ENCODE measurements around the gene CPZ.
"Not testable (repeated sequence)": the region's sequence is repeated elsewhere in the genome, so short reads cannot be mapped to it uniquely, and the experiment has no call there.

Gene CPZ

DNA sequence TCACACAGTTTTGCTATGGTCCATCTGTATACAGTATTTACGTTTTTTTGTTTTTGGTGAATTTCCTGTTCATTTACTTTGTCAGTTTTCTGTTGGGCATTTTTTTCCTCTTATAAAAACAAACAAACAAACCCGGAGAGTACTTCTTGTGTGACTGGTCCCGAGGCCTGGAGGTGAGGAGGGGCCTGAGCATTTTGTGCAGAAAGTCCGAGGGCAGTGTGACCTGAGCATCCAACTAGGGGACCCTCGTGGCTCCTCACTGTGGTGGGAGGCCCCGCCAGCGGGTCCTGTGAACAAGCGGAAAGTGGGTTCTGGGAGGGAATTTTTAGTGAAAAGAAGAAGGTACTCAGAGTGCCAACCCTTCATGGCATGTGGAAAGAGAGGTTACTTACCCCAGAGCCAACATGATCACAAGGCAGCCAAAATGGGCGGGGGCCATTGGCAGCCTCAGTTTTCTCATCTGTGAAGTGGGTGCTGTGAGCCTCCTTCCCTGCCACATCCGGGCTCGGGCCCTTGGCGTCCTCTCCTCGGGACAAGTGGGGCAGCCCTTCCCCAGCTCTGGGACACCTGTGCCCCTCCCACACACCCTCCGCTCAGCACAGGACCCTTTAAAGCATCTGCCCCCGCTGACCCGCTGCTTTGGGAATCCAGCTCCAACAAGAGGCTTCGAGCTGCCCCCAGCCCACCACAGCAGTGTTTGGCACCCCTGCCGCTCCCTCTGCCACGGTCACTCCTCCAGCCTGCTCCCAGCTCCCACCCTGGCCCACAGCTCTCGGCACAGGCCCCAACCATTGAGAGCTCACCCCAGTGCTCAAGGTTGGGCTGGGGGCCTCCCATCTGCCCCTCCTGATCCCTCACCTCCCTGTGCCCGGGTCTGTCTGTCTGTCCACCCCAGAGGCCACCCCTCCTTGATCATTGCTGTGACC is 35.2 kb upstream of the CPZ start:
- FAIRE-seq = no peak

DNA sequence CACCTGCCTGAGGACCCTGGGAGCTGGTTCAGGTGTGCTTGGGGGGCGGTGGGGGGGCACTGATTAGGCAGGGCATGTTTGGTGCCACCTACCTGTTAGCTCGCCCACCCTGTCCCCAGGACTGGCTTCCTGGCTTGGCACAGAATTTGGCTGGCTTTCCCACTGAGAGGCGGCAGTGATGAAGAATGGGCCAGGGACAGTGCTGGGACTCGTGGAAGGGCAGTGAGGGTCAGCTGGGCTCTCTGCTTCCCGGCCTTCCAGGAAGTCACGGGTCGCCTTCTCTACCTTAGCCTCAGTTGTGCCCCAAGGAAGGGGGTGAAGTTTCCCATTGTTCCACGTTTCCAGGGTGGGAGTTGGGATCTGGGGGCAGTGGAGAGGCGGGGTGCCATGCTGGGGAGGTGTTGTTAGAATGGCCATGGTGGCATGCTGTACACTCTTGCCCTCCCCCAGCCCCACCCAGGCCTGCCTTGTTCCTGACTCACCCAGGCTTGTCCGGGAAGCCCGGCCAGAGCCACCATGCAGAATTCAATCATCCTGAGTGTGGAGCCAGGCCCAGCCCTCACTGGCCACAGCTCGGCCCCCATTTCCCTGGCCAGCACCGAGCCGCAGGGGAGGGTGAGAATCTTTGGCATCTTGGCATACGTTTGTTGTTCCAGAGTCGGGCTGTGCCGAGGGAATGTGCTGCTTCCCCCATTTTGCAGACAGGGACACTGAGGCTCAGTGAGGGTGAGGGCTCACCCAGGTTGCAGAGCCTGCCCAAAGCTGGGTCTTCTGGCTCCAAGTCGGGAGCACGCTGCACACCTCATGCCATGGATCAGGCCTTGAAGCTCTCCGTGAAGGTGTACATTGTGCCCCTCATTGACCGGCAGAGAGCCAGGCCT is 34.2 kb upstream of the CPZ start:
- FAIRE-seq = no peak

DNA sequence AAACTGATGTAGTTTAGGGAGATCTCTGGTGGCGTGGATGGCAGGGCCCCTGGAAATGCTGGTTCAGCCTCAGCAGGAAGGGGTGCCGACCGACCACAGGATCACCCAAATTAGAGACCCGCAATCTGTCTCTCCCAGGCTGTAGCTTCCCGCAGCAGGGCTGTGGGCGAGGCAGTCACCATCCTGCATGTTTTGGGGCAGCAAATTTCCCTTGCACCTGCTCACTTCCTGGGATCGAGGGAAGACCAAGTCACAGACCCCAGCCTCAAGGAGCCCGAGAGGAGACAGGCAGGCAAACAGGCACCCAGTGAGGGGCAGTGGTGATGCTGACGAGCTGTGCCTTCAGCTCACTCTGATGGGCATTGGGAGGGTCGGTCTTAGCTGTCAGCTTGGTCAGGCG is 33.6 kb upstream of the CPZ start:
- FAIRE-seq = no peak

DNA sequence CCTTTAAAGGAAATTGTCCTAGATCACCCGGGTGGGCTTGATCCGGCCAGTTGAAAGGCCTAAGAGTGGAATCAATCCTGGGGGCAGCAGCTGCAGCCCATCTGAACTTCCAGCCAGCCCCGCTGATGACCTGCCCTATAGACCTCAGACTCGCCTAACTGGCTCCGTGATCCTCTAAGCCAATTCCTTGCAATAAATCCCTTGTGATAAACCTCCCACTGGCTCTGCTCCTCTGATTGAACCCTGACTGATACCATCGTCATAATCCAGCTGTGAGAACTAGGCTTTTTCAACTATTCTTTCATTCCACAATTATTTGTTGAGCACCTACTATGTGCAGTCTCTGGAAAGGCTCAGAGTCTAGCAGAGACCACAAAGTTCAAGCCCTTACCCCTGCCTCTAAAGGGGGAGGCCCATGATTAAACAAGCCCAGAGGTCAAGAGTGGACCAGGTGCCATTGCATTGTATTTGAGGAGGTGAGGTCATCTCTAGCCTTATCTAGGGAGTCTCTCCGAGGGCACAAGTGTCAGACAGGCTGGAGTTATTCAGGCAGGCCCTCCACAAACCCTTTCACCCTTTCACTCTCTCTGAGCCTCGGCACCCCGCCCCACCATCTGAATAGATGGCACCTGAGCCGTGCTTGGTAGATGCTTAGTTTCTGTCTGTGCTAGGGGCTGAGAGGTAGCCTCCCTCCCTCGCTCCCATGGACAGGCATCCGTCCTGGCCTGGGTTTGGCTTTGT is 32.9 kb upstream of the CPZ start:
- FAIRE-seq = no peak

DNA sequence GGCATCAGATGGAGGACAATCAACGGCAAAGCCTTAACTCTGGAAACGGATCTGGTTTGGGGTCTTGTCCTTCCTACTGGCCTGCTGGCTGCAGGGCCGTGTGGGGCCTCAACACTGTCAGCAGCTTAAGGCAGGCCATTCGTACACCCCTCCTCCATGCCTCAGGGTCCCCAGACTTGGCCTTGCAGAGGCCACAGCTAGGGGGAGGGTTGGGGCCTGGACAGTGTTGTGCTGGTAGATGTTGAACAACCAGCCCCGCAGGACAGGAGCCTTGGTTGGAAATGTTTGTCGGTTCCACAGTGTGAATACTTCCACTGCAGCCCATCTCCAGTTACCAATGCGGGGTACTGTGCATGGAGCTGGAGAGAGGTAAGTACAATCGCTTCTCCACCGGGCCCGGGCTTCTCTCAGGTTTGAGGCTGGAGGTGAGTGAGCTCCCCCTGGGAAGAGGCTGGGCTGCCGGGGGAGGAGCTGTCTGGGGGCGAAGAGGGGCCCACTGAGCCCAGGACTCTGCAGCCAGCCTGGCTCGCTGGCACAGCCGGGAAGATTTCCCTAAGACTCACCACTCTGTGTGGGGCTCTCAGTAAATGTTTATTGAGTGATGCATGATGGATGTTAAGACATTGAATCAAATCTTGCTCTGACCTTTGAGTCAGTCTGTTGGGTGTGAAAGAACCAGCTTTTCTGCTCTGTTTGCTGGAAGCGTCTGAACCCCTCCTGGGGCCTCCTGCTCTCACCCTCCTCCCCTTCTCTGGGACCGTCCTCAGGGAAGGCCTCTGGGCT is 32.1 kb upstream of the CPZ start:
- no peak for FAIRE-seq

DNA sequence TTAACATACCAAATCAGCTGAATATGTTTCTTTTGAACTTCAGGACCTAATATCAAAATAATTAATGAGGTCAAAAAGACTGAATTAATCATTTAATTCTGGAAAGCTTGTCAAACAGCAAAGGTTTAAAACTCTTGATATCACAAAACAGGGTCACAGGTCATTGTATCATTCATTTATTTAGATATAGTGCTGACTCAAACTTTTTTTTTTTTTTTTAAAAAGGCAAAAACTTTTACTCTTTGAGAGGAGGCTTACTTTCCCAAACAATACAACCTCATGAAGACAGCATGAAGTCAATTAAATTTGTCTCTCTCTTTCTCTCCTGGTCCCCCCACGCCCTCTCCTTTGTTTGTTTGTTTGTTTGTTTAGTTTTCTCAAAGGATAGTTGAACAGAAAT is 28.0 kb upstream of the CPZ start:
- FAIRE-seq = no peak

DNA sequence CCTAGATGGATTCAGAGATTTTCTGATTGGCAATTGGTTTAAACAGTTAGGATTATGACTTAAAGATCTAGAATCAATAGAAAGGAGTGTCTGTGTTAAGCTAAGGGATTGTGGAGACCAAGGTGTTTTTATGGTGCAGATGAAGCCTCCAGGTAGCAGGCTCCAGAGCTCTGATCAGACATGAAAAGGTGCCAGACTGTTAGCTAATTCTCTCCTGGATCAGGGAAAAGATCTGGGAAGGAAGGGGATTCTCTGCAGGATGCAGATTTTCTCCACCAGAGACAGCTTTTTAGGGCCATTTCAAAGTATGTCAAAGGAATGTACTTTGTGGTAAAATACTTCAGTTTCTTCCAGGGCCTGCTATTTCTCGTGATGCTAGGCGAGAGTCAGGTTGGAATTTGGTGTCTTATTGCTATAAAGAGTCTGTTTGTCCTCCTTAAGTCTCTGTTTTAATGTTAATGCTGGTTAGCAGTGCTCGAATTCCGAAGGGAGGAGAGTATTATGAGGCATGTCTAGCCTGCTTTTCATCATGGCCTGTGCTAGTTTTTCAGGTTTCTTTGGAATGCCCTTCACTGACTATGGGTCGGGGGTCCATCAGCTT is 24.4 kb upstream of the CPZ start:
- FAIRE-seq = no peak

DNA sequence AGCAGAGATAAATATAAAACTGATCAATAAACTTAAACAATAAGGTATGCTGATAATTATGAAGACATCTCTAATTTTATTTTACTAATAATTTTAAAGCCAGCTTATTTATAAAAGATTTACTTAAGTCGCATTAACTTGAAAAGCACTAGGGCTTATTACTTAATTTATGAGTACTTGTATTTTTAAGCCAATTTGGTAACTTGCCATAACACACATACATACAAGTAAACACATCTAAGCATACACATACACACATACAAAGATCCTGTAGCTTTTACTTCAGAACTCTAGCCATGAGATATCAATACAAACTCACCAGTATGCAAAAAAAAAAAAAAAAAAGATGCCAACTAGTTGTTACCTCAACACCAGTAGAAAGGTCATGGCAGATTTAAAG is 22.4 kb upstream of the CPZ start:
- FAIRE-seq = no peak

DNA sequence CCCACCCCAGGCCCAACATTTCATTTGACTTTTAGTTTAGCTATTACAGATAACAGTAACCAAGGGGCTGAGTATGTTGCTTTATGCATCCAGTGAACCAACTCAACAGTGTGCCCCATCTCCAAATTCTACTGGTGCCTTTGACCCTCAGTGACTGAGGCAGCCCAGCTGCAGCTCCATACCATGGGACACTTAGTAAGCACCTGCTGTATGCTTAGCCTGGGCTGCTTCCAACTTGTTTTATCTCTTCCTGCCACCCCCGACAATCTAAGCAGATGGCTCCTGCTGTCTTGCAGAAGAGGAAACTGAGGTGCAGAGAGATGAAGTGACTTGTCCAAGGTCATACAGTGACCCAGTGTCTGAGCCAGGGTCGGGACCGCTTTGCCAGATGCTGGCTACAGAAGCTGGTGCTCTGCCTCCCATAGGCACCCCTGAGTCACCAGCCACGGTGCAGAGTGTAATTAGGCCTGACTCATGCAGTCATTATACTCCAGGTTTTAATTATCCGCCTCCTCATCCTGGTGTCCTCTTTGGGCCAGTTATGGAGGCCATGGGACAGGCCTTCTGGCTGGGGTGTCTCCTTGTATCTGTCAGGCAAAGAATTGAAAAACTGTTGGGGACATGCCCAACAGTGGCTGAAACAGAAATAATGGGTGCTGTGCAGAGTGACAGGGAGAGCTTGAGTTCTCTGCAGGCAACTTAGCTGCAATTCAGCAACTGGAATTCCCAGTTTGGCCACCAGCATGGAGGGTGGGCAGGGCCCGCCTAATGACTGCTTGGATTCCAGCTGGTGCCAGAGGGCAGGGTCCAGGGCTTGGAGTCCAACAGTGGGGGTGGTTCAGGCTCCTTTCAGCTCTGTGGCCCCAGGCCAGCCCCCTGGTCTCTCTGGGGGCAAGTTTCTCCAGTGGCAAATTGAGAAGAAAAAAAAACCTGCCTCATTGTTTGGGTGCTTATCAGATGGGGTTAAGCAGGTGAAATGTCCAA is 20.6 kb upstream of the CPZ start:
- no peak for FAIRE-seq

DNA sequence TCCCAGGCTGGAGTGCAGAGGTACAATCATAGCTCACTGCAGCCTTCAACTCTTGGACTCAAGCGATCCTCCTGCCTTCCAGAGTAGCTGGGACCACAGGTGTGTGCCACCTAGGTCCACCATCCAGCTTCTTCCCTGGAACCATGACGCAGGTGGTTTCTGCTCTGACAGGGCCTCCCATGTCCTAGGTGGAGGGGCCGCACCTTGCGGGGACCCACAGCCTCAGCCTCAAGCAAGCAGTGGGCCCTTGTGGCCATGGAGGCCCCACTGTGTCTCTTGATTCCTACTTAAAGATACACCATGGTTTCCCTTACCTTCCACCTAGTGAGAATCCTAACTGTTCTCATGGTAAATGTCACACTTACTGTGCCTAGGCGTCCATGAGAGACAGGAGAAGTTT is 19.3 kb upstream of the CPZ start:
- no peak for FAIRE-seq

DNA sequence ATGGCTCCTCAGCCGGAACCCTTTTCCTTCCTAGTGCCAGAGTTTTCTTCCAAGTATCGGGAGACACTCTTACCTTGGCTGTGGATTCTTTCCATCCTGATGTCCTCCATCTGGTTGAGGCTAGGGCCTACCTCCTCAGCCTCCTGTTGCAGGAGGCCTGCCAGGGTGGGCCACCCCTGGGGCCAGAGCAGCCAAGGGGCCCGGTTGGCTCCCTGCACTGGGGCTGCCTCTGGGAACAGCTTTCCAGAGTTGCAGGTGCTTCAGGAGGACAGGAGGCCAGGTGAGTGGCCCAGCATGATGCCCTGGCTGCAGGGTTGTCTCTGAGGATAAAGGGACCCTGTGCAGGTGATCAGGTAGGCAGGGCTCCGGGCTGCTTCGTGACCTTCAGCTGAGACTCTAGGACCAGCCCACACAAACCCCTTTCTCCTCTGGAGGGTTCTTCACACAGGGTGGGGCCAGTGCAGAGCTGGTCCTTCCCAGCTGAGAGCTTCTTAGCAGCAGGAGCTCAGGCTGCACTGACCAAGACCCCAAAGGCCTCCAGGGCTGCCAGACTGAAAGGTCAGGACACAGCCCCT is 17.7 kb upstream of the CPZ start:
- no peak for FAIRE-seq

DNA sequence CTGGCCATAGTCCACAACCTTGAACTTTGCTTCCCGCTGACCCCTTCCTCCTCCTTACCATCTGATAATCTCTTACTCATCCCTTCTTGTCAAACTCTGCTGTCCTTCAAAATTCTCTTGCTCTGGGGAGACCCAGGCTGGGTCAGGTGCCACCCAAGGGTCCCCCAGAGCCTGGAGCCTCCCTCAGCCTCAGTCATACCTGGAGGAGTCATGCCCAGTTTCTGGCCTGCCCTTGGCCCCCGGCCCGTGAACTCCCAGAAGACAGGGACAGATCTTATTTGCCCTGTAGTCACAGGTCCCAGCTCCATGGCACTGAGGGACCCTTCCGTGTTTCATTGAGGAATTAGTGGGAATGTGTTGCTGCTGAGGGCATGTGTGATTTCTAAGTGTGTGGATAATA is 17.1 kb upstream of the CPZ start:
- FAIRE-seq = no peak

DNA sequence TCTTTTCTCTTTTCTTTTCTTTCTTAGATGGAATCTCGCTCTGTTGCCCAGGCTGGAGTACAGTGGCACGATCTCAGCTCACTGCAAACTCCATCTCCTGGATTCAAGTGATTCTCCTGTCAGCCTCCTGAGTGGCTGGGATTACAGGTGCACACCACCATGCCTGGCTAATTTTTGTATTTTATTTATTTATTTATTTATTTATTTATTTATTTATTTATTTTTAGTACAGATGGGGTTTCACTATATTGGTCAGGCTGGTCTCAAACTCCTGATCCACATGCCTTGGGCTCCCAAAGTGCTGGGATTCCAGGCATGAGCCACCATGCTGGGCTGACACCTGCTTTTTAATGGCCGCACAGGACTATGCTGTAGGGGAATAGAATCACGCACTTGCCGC is 16.0 kb upstream of the CPZ start:
- FAIRE-seq = not testable (repeated sequence)

DNA sequence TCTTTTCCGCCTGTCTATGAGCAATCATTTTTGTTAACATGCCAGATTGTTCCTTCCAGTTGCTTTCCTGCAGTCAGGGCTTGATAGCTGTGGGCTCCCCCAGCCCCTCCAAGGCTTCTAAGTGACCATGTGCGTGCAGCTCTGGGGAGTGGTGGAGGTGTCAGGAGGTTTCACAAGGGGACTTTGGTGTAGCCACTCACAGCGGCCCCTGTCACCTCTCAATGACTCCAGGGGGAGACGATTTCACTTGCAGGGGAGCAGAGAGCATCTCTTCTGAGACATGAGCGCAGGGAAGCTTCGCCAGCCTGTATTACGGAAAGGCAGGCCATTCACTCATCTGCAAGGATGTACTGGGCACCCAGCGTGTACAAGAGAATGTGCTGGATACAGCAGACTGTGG is 15.5 kb upstream of the CPZ start:
- no peak for FAIRE-seq

DNA sequence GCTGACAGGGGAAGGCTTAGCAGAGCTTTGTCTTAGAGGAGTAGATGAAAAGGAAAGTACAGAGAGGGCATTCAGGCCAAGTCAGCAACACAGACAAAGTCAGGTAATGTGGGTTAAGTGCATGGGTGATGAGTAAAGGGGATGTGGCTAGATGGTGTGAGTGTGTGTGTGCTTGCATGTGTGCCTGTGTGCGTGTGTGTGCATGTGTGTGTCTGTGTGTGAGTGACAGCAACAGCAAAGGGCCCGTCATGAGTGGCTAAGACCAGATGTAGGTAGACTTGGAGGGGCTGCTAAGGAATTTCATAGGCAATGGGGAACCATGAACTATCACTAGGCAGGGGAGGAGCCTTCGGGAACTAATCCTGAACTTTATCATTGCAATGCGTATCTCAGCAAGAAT is 14.6 kb upstream of the CPZ start:
- FAIRE-seq = no peak

DNA sequence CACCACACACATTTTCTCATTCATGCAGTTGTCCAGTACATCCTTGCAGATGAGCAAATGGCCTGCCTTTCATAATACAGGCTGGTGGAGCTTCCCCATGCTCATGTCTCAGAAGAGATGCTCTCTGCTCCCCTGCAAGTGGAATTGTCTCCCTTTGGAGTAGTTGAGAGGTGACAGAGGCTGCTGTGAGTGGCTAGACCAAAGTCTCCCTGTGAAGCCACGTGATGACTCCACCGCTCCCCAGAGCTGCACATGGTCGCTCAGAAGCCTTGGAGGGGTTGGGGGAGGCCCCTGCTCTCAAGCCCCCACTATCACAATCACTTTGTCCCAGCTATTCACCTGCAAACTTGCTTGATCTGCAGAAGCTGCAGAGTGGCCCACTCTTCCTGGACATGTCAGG is 13.8 kb upstream of the CPZ start:
- no peak for FAIRE-seq

DNA sequence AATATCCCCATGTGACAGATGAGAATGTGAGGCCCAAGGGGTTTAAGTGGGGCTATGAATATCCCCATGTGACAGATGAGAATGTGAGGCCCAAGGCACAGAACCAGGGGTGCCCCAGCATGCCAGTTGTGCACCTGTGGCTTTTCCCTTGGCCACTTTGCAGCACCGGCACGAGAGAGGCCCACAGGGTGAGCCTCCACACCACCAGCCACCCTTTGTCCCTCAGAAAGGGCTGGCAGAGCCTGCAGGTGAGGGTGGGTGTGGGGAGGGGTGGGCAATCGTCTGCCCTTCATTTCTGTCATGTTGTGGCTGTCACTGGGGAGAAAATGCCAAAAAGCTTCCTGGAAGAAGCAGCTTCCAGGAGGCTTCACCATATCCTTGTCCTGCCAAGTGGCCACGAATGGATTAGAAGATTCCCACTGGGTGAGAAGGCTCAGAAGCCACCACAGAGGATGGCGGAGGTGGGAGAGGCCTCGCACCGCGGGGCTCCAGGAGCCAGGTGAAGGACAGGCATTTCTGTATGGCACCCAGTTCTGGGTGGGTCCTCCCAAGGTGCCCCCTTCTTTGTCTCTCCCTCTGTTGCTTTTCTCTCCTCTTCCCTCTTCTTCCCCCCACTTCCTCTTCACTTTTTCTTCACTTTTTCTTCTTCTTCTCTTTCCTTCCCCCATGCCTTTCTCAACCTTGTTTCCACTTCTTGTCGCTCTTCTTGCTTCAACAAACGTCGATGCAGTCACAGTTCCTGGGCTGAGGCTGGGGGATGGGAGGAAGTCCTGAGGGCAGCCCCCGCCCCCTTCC is 12.8 kb upstream of the CPZ start:
- FAIRE-seq = no peak

DNA sequence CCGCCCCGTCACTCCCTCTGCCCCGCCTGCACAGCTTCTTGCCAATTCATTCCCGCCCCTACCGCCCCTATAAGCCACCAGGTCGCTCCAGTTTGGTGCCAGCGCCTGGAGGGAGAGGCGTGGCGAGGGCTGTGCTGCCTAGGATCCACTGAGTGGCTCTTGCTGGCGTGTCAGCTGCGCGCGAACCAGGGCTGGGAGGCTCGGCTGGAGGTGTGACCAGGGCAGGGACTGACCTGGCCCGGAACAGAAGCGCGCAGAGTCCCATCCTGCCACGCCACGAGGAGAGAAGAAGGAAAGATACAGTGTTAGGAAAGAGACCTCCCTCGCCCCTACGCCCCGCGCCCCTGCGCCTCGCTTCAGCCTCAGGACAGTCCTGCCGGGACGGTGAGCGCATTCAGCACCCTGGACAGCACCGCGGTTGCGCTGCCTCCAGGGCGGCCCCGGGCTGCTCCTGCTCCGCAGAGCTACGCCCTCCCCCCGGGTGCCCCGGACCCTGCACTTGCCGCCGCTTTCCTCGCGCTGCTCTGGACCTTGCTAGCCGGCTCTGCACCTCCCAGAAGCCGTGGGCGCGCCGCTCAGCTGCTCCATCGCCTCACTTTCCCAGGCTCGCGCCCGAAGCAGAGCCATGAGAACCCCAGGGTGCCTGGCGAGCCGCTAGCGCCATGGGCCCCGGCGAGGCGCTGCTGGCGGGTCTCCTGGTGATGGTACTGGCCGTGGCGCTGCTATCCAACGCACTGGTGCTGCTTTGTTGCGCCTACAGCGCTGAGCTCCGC is 12.1 kb upstream of the CPZ start, which contains the start of gene GPR78:
Gene GPR78, plus strand, starts transcription at position 72 of the 773 bp plus-strand sequence. Its CDS starts 591 bp downstream, at position 663.
- FAIRE-seq = no peak

All from A204.1 (cell line).